ENCODE measurements around the gene CC2D1A. TPM values are rescaled to one million over a fixed set of nuclear protein-coding genes. Genes with fewer than 3 reads are reported as not detected.

CC2D1A gene
- total and polyA plus RNA-seq, 2 experiments from 2014 or later, result 23.1 to 39.7 TPM

DNA sequence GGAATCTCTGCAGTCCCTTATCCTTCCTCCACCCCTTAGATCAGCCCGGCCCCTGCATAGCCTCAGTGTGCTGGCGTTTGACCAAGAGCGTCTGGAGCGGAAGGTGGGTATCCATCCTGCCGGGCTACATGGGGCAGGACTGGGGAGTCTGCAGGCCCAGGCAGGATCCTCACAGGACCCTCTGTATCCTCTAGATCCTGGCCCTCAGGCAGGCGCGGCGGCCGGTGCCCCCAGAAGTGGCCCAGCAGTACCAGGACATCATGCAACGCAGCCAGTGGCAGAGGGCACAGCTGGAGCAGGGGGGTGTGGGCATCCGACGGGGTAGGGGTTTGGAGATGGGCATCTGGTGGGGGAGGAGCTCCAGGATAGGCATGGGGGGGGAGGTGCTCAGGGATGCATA is 23.3 kb downstream of the CC2D1A start:
- Histone ChIP-seq H3K27me3 (ENCODE audit: insufficient read depth) (no peaks in the 10 kb centered on the region), H3K4me1 (ENCODE audit: insufficient read depth) (no peaks in the 10 kb centered on the region; the same call in 1 of the 2 replicates), H4K20me1 (replicated peaks; ENCODE audit: insufficient read depth) (no peaks in the 10 kb centered on the region; the same call in 1 of the 2 replicates), H3K9me2 (ENCODE audit: insufficient read depth) (no peaks in the 10 kb centered on the region), H3K79me2 (replicated peaks; ENCODE audit: insufficient read depth) (no peaks in the 10 kb centered on the region), H3K4me3 (no peak overlapping the region), H3K36me3 (ENCODE audit: insufficient read depth) (0 out of 2 replicates have a peak, but pooled peaks cover 7% of the 10 kb centered on the region), H3K4me2 (no peak overlapping the region), H3K27ac (ENCODE audit: low read depth) (no peak overlapping the region), H2AFZ (no peak overlapping the region), H3F3A (replicated peaks; ENCODE audit: low read depth) (peaks cover 6% of the 10 kb centered on the region; the same call in 1 of the 2 replicates)
- Mint-ChIP-seq H3K9me3 (no peaks in the 10 kb centered on the region; the same call in 2 of the 3 replicates), H3K4me3 (no peak overlapping the region), H3K27me3 (ENCODE audit: insufficient read depth, low read depth, poor library complexity) (peaks cover 3% of the 10 kb centered on the region), H3K27ac (no peak overlapping the region; the same call in 1 of the 2 replicates), H3K36me3 (ENCODE audit: low read depth) (peaks cover 27% of the 10 kb centered on the region), H3K4me1 (peaks cover 10% of the 10 kb centered on the region)
- TF ChIP-seq, protein P1, sequence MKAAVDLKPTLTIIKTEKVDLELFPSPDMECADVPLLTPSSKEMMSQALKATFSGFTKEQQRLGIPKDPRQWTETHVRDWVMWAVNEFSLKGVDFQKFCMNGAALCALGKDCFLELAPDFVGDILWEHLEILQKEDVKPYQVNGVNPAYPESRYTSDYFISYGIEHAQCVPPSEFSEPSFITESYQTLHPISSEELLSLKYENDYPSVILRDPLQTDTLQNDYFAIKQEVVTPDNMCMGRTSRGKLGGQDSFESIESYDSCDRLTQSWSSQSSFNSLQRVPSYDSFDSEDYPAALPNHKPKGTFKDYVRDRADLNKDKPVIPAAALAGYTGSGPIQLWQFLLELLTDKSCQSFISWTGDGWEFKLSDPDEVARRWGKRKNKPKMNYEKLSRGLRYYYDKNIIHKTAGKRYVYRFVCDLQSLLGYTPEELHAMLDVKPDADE (IDR thresholded peaks at IDR 0.05), result no peak
- TF ChIP-seq EZH2phosphoT487 (IDR thresholded peaks at IDR 0.05; ENCODE audit: unreplicated experiment) (no peak), CREB1 (CRISPR knock-in tag; IDR thresholded peaks at IDR 0.05; ENCODE audit: low read depth) (no peak), ZNF331 (CRISPR knock-in tag; IDR thresholded peaks at IDR 0.05; ENCODE audit: low read depth) (no peak), NANOG (IDR thresholded peaks at IDR 0.05; ENCODE audit: borderline replicate concordance) (no peak), STAT1 (IDR thresholded peaks at IDR 0.05; ENCODE audit: unreplicated experiment) (no peak), JUNB (IDR thresholded peaks at IDR 0.05; ENCODE audit: unreplicated experiment) (no peak), EZH2 (IDR thresholded peaks at IDR 0.05; ENCODE audit: low read depth, unreplicated experiment) (no peak), ZNF114 (CRISPR knock-in tag; IDR thresholded peaks at IDR 0.05) (no peak), POLR2AphosphoS5 (IDR thresholded peaks at IDR 0.05; ENCODE audit: low read depth) (no peak)
- TF ChIP-seq, protein P2, sequence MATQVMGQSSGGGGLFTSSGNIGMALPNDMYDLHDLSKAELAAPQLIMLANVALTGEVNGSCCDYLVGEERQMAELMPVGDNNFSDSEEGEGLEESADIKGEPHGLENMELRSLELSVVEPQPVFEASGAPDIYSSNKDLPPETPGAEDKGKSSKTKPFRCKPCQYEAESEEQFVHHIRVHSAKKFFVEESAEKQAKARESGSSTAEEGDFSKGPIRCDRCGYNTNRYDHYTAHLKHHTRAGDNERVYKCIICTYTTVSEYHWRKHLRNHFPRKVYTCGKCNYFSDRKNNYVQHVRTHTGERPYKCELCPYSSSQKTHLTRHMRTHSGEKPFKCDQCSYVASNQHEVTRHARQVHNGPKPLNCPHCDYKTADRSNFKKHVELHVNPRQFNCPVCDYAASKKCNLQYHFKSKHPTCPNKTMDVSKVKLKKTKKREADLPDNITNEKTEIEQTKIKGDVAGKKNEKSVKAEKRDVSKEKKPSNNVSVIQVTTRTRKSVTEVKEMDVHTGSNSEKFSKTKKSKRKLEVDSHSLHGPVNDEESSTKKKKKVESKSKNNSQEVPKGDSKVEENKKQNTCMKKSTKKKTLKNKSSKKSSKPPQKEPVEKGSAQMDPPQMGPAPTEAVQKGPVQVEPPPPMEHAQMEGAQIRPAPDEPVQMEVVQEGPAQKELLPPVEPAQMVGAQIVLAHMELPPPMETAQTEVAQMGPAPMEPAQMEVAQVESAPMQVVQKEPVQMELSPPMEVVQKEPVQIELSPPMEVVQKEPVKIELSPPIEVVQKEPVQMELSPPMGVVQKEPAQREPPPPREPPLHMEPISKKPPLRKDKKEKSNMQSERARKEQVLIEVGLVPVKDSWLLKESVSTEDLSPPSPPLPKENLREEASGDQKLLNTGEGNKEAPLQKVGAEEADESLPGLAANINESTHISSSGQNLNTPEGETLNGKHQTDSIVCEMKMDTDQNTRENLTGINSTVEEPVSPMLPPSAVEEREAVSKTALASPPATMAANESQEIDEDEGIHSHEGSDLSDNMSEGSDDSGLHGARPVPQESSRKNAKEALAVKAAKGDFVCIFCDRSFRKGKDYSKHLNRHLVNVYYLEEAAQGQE (IDR thresholded peaks at IDR 0.05; ENCODE audit: unreplicated experiment), result no peak
- TF ChIP-seq, protein P3, sequence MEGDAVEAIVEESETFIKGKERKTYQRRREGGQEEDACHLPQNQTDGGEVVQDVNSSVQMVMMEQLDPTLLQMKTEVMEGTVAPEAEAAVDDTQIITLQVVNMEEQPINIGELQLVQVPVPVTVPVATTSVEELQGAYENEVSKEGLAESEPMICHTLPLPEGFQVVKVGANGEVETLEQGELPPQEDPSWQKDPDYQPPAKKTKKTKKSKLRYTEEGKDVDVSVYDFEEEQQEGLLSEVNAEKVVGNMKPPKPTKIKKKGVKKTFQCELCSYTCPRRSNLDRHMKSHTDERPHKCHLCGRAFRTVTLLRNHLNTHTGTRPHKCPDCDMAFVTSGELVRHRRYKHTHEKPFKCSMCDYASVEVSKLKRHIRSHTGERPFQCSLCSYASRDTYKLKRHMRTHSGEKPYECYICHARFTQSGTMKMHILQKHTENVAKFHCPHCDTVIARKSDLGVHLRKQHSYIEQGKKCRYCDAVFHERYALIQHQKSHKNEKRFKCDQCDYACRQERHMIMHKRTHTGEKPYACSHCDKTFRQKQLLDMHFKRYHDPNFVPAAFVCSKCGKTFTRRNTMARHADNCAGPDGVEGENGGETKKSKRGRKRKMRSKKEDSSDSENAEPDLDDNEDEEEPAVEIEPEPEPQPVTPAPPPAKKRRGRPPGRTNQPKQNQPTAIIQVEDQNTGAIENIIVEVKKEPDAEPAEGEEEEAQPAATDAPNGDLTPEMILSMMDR (conservative IDR thresholded peaks at IDR 0.05; ENCODE audit: low read depth in 2 of 2), result no peak
- TF ChIP-seq, protein P4, sequence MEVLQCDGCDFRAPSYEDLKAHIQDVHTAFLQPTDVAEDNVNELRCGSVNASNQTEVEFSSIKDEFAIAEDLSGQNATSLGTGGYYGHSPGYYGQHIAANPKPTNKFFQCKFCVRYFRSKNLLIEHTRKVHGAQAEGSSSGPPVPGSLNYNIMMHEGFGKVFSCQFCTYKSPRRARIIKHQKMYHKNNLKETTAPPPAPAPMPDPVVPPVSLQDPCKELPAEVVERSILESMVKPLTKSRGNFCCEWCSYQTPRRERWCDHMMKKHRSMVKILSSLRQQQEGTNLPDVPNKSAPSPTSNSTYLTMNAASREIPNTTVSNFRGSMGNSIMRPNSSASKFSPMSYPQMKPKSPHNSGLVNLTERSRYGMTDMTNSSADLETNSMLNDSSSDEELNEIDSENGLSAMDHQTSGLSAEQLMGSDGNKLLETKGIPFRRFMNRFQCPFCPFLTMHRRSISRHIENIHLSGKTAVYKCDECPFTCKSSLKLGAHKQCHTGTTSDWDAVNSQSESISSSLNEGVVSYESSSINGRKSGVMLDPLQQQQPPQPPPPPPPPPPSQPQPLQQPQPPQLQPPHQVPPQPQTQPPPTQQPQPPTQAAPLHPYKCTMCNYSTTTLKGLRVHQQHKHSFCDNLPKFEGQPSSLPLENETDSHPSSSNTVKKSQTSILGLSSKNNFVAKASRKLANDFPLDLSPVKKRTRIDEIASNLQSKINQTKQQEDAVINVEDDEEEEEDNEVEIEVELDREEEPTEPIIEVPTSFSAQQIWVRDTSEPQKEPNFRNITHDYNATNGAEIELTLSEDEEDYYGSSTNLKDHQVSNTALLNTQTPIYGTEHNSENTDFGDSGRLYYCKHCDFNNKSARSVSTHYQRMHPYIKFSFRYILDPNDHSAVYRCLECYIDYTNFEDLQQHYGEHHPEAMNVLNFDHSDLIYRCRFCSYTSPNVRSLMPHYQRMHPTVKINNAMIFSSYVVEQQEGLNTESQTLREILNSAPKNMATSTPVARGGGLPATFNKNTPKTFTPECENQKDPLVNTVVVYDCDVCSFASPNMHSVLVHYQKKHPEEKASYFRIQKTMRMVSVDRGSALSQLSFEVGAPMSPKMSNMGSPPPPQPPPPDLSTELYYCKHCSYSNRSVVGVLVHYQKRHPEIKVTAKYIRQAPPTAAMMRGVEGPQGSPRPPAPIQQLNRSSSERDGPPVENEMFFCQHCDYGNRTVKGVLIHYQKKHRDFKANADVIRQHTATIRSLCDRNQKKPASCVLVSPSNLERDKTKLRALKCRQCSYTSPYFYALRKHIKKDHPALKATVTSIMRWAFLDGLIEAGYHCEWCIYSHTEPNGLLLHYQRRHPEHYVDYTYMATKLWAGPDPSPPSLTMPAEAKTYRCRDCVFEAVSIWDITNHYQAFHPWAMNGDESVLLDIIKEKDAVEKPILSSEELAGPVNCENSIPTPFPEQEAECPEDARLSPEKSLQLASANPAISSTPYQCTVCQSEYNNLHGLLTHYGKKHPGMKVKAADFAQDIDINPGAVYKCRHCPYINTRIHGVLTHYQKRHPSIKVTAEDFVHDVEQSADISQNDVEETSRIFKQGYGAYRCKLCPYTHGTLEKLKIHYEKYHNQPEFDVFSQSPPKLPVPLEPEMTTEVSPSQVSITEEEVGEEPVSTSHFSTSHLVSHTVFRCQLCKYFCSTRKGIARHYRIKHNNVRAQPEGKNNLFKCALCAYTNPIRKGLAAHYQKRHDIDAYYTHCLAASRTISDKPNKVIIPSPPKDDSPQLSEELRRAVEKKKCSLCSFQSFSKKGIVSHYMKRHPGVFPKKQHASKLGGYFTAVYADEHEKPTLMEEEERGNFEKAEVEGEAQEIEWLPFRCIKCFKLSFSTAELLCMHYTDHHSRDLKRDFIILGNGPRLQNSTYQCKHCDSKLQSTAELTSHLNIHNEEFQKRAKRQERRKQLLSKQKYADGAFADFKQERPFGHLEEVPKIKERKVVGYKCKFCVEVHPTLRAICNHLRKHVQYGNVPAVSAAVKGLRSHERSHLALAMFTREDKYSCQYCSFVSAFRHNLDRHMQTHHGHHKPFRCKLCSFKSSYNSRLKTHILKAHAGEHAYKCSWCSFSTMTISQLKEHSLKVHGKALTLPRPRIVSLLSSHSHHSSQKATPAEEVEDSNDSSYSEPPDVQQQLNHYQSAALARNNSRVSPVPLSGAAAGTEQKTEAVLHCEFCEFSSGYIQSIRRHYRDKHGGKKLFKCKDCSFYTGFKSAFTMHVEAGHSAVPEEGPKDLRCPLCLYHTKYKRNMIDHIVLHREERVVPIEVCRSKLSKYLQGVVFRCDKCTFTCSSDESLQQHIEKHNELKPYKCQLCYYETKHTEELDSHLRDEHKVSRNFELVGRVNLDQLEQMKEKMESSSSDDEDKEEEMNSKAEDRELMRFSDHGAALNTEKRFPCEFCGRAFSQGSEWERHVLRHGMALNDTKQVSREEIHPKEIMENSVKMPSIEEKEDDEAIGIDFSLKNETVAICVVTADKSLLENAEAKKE (CRISPR knock-in tag; IDR thresholded peaks at IDR 0.05), result no peak
- DNase-seq (ENCODE audit: low spot score) (no peak), ATAC-seq (no peak)
